Hematopoietic multipotent progenitor cell (in vitro differentiated cells): ENCODE data around the gene ABTB1. TPM values are rescaled to one million over a fixed set of nuclear protein-coding genes. Genes with fewer than 3 reads are reported as not detected.

Experiments used
- DNase-seq, 3 donors: peaks; one replicate each; pipeline ENCODE4 v3.0.0-alpha.2; 2011 to 2015; ENCODE audit warnings: low read depth in 2 of 3, low spot score in 2 of 3
- total RNA-seq: library from RNA; depleted of rRNA; stranded (reverse); fragments of >200 nt; gene quantifications from one replicate; pipeline ENCODE4 v1.2.3, GENCODE V29; 2012

ABTB1 gene
- total RNA-seq, 1 donor = 42.5 TPM

- DNase-seq = no peak
These were observed 12.3 kb downstream of the ABTB1 start for GRCh38 chr3:127684871-127685707.

- DNase-seq = no peak
These were observed 13.2 kb downstream of the ABTB1 start for GRCh38 chr3:127685708-127686511.

DNA sequence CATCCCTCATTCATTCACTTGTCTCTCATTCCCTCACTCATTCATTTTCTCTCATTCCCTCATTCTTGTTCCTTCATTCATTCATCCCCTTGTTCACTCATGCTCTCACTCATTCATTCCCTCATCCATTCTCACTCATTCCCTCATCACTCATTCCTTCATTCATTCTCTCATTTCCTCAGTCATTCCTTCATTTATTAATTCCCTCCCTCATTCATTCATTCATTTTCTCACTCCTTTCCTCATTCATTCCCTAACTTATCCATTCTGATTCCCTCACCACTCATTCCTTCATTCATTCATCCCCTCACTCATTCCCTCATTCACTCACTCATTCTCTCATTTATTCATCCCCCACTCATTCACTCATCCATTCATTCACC is 13.8 kb downstream of the ABTB1 start:
- no peak for DNase-seq

DNA sequence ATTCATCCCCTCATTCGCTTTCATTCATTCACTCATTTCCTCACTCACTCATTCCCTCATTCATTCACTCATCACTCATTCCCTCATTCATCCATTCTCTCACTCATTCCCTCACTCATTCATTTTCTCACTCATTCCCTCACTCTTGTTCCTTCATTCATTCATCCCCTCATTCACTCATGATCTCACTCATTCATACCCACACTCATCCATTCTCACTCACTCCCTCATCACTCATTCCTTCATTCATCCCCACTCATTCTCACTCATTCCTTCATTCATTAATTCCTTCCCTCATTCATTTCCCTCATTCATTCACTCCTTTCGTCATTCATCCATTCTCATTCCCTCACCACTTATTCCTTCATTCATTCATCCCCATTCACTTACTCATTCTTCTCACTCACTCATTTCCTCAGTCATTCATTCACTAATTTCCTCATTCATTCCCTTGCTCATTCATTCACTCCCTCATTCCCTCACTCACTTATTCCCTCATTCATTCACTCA is 14.5 kb downstream of the ABTB1 start:
- no peak for DNase-seq

GRCh38 chr3:127688022-127688415 is 15.3 kb downstream of the ABTB1 start:
- DNase-seq = no peak

DNA sequence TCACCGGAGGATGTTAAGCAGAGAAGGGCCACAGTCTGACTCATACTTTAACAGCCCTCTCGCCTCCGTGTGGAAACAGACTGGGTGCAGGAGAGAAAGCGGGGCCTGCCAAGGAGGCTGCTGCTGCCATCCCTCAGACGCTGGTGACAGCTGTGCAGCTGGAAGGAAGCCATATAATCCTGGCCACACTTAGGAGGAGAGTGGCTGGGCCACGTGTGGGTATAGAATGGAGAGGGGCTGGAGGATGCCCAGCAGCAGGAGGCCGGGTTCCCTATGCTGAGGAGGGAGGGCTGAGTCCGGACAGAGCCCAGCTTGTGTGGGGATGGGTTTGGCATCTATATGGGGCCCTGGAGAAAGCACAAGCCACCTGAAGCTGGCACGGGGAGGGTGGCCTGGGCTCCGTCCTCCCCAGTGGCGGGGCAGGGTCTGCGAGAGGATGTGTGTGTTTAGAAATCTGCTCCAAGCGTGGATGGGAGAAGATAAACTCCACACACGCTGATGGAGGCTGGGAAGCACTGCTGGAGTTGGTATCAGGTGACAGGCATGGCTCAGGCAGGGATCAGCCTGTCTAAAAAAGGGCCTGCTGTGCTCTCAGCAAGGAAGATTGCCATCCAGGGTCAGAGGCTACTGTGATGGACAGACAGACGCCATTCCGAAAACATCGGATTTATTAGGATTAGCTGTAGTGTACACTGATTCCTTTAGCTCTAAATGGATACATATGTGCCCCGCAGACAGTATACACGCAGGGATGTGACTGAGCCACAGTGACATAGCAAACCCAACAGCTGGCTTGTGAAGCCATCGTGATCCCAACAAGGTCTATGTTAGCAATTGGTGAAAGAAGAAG is 15.9 kb downstream of the ABTB1 start:
- DNase-seq = no peak

GRCh38 chr3:127689266-127689860 is 16.6 kb downstream of the ABTB1 start:
- DNase-seq = no peak

DNA sequence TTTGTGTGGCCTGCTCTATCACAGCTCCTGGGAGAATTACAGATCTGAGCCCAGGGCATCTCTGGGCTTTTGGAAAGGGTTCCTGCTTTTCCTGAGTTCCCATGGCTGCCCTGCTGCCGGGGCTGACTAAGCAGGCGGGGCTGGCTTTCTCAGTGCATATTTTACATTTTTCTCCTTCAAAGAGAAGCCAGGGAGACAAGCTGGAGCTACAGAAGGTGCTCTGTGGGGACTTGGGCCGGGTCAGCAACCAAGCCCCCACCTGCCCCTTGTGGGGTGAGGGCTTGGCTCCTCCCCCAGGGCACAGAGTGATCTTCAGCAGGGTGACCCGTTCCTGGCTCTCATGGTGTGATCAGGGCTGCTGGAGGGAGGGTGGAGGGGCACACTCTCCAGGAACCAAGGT is 17.4 kb downstream of the ABTB1 start:
- DNase-seq = no peak

DNA sequence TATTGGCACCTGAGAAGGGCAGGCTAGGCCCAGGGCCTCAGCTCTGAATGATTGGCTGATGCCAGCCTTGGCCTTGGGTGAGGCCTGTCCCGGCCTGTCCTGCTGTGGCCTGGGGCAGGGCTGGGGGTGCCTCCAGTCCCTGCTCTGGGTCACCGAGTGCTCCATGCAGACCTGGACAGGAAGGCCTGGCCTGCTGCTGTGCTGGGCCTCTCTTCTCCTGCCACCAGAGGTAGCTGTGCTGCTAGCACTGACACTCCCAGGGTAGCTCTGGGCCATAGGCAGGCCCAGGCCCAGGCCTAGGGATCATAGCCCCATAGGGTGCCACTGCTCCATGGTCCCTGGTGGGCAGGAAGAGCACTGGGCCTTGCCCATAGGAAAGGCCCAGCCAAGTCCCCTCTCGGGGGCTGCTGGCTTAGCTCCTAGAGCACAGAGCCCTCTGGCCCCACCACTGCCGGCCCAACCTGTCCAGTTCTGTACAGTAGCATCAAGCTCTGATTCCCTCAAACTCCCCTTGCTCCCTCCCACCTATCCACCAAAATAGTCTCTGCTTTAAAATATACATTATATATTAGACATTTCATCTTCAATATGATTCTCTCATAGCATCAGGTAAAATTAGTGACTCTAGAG is 18.2 kb downstream of the ABTB1 start:
- peak in 1 of 3 donors; percentile 14 for DNase-seq

DNA sequence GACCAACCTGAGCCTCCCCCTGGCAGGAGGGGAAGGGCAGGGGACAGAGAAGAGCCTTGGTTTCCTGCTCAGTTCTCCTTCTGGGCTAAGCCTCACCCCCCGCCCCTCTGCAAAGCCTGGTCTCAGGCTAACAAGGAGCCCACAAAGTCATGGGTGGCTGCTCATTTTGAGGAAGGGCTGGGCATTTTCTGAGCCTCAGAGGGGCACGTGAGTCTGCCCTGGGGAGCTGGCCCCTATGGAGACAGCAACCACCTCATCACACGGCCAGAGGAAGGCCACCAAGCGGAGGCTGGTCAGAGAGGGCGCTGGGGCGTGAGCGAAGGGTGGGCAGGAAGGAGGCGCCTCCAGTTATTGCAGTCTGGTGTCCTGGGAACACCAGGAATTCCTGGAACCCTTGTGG is 18.7 kb downstream of the ABTB1 start:
- no peak for DNase-seq

DNA sequence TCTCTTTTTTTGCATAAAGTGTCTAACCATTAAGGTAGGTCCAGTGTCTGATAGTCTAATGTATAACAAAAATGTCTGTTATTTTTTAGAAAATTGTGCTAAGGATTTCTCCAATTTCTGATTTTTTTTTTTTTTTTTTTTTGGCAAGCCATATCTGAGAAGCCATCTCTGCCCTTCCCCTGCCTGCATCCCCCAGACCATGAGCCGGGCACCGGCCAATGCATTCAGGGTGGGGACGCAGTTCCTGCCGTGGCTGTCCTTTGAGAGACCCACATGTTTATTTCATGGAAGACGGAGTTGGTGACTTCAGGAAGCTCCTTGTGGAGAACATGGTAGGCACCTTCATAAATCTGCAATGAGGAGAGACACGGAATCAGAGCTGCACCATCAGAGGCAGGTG is 19.2 kb downstream of the ABTB1 start:
- no peak for DNase-seq

GRCh38 chr3:127692501-127693335 is 20.0 kb downstream of the ABTB1 start:
- no peak for DNase-seq

DNA sequence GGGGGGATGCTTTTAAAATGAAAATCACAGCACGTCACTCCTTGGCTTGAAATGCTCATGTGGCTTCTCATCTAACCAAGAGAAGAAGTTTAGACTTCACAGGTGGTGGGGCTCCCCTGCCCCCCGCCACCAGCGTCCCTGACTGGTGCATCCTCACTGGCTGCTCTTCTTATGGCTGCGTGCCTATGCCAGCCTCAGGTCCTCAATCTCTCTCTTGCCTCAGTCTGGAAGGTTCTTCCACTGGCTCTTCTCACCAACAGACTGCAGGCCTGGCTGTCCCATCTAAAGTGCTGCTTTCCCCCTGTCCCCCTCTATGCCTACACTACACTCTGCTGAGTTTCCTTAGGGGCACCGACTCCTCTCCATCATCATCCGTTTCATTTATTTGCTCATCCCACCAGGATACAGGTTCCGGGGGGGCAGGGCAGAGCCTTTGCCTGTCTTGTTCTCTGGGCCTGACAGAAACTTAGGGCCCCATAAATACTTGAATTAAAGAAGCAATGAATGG is 20.6 kb downstream of the ABTB1 start:
- no peak for DNase-seq

GRCh38 chr3:127694467-127695215 is 21.9 kb downstream of the ABTB1 start:
- DNase-seq = peak in 2 of 3 donors; percentile 24 to 34

DNA sequence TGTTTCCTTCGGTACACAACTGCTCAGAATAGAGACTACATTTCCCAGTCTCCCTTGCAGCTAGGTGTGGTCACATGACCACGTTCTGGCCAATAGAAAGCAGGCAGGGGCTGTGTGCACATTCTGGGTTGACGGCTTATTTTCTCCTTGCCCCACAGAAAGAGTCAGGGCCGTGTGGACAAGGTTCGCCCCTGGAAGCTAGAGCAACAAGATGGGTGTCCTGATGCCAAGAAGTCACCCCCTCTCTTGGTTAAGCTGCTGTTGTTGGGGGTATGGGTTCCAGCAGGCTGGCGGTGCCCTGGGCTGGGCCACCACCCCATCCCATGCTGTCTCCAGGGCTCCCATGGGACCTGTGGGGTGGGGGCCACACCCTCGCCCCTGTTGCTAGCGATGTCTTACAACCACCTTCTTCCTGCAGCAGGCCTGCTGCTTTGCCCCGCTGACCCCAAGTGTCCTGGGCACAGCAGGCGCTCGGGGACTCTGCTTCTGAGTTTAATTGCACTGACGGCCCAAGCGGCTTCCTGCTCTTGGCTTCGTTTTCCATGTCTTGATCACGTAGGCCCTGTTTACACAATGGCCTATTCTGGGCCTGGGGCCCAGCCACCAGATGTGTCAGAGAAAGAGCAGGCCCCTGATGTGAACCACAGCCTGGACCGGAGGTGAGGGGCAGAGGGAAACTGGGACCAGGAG is 24.9 kb downstream of the ABTB1 start:
- DNase-seq = peak in 2 of 3 donors; percentile 43 to 66

DNA sequence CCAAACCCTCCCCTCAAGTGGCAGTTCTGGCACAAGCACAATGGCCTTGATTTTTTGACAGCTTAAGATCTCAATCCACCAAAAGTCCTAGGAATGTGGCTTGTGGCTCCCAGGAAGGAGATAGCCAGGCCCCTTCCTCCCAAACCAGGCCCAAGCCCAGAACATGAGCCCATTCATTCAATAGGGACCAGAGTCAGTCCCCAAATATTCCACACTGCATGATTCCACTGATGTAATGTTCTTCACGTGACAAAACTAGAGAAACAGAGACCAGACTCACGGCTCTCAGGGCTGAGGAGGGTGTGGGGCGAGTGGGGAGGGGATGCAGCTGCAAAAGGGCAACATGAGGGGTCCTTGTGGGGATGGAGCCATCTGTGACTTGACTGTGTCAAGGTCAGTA is 25.5 kb downstream of the ABTB1 start:
- DNase-seq = no peak

- no peak for DNase-seq
These were observed 26.1 kb downstream of the ABTB1 start for GRCh38 chr3:127698691-127699415.
